HCT116 (cell line): ENCODE measurements around the gene SPRED1. TPM values are rescaled to one million over a fixed set of nuclear protein-coding genes. Genes with fewer than 3 reads are reported as not detected.

Experiments
- ATAC-seq: fragments of 200-7000 bp; cut with Tn5 transposase; 2 replicates; pipeline ENCODE4 v1.9.1; 2020; ENCODE audit warnings: mild to moderate bottlenecking, moderate library complexity
- BruUV-seq: library from RNA; stranded (reverse); fragments of 400-500 nt; replicated peaks from 2 replicates; lab custom pipeline; 2021; lab: Mats Ljungman, UMichigan
- CTCF ChIA-PET: fragments of 300-600 bp; sonication (Branson Sonifier 250); formaldehyde crosslinking; loops from one replicate; lab custom pipeline; 2021; ENCODE audit warnings: antibody characterized with exemption; lab: Charles Lee
- POLR2A ChIA-PET: fragments of 300-600, 350-600 bp; sonication (Branson Sonifier 250); formaldehyde crosslinking; loops from one replicate; lab custom pipeline; 2021; ENCODE audit warnings: antibody characterized with exemption; lab: Charles Lee
- RAD21 ChIA-PET, 2 experiments: fragments of 300-600 bp; sonication (Branson Sonifier 250); formaldehyde crosslinking; loops; one replicate each; lab custom pipeline; 2023; ENCODE audit warnings: low total read pairs in 2 of 2; ENCODE audit not compliant: uncharacterized antibody in 2 of 2, unreplicated experiment in 2 of 2, low non-redundant PET in 1 of 2; lab: Charles Lee
- DNase-seq: peaks from one replicate; pipeline ENCODE4 v3.0.0-alpha.2; 2010; ENCODE audit warnings: low read depth, low spot score
- H2AFZ ChIP-seq: fragments of 200-600 bp; shearing (Covaris generic), sonication (generic); 2 replicates; pipeline ENCODE4 v1.6.1; 2017; ENCODE audit warnings: low read depth, mixed run types, mixed read lengths, antibody characterized with exemption, low read length; ENCODE audit not compliant: poor library complexity, severe bottlenecking
- H3K27ac ChIP-seq: 2 replicates; pipeline ENCODE4 v1.5.1; 2012; ENCODE audit warnings: low read depth, low read length
- H3K27me3 ChIP-seq: fragments of 200-600 bp; sonication (generic); 2 replicates; pipeline ENCODE4 v1.6.1; 2016; ENCODE audit warnings: mixed run types, low read length, mixed read lengths; ENCODE audit not compliant: insufficient read depth
- H3K36me3 ChIP-seq, 2 experiments: fragments of 200-500 bp in 1 of 2; fragments of 200-600 bp in 1 of 2; sonication (Bioruptor generic) in 1 of 2; sonication (generic) in 1 of 2; 2 replicates each; pipeline versions ENCODE4 v1.5.1 to v1.6.1; 2014 to 2016; ENCODE audit warnings: low read length in 2 of 2, inconsistent platforms in 1 of 2, mixed read lengths in 1 of 2, mixed run types in 1 of 2; ENCODE audit not compliant: insufficient read depth in 2 of 2, control insufficient read depth in 1 of 2
- H3K4me1 ChIP-seq, 2 experiments: fragments of 200-600 bp in 1 of 2; sonication (generic) in 1 of 2; 2 replicates each; pipeline versions ENCODE4 v1.5.1 to v1.6.1; 2012 to 2017; ENCODE audit warnings: low read length in 2 of 2, inconsistent platforms in 1 of 2, mild to moderate bottlenecking in 1 of 2, mixed read lengths in 1 of 2, mixed run types in 1 of 2, moderate library complexity in 1 of 2; ENCODE audit not compliant: insufficient read depth in 2 of 2, control insufficient read depth in 1 of 2
- H3K4me2 ChIP-seq: fragments of 200-600 bp; sonication (generic); 2 replicates; pipeline ENCODE4 v1.6.1; 2017; ENCODE audit warnings: mixed run types, low read length, mixed read lengths
- H3K4me3 ChIP-seq, 2 experiments: fragments of 200-600 bp in 1 of 2; sonication (generic) in 1 of 2; replicated peaks in 1 of 2; 2 replicates each; pipeline ENCODE4 v1.5.1; 2011 to 2016; ENCODE audit warnings: low read length in 2 of 2, control low read depth in 1 of 2, low read depth in 1 of 2, mild to moderate bottlenecking in 1 of 2, mixed read lengths in 1 of 2, mixed run types in 1 of 2
- H3K79me2 ChIP-seq: fragments of 200-600 bp; sonication (generic); 2 replicates; pipeline ENCODE4 v1.6.1; 2017; ENCODE audit warnings: mild to moderate bottlenecking, mixed run types, low read length, moderate library complexity, mixed read lengths; ENCODE audit not compliant: insufficient read depth
- H3K9ac ChIP-seq: fragments of 200-600 bp; sonication (generic); 2 replicates; pipeline ENCODE4 v1.6.1; 2016; ENCODE audit warnings: low read length, mixed read lengths
- H3K9me2 ChIP-seq: fragments of 200-600 bp; sonication (generic), shearing (Covaris generic); 2 replicates; pipeline ENCODE4 v1.6.1; 2017; ENCODE audit warnings: mixed run types, mild to moderate bottlenecking, moderate library complexity; ENCODE audit not compliant: insufficient read depth
- H3K9me3 ChIP-seq, 2 experiments: fragments of 200-500 bp in 1 of 2; fragments of 200-600 bp in 1 of 2; sonication (Bioruptor generic) in 1 of 2; sonication (generic) in 1 of 2; 2 replicates each; pipeline ENCODE4 v1.6.1; 2014 to 2017; ENCODE audit warnings: low read length in 2 of 2, mixed read lengths in 2 of 2, inconsistent platforms in 1 of 2, low read depth in 1 of 2, mild to moderate bottlenecking in 1 of 2, mixed run types in 1 of 2, moderate library complexity in 1 of 2; ENCODE audit not compliant: control insufficient read depth in 1 of 2, insufficient read depth in 1 of 2
- H4K20me1 ChIP-seq: fragments of 200-600 bp; sonication (generic), shearing (Covaris generic); 2 replicates; pipeline ENCODE4 v1.6.1; 2017; ENCODE audit warnings: mixed run types, mild to moderate bottlenecking, moderate library complexity; ENCODE audit not compliant: insufficient read depth
- ATF3 ChIP-seq: IDR thresholded peaks from 2 replicates; pipeline ENCODE4 v1.6.1; 2012
- CEBPB ChIP-seq: IDR thresholded peaks from 2 replicates; pipeline ENCODE4 v1.6.1; 2012; ENCODE audit warnings: low read depth
- ELF1 ChIP-seq: IDR thresholded peaks from 2 replicates; pipeline ENCODE4 v1.6.1; 2012; ENCODE audit warnings: low read depth, borderline replicate concordance
- EZH2 ChIP-seq: fragments of 200-600 bp; sonication (generic); IDR thresholded peaks from 2 replicates; pipeline ENCODE4 v1.6.1; 2017; ENCODE audit warnings: antibody characterized with exemption, mixed run types
- FOSL1 ChIP-seq: IDR thresholded peaks from 2 replicates; pipeline ENCODE4 v1.6.1; 2012; ENCODE audit warnings: low read depth
- JUND ChIP-seq: IDR thresholded peaks from 2 replicates; pipeline ENCODE4 v1.6.1; 2012
- POLR2AphosphoS5 ChIP-seq: IDR thresholded peaks from 2 replicates; pipeline ENCODE4 v1.6.1; 2011; ENCODE audit warnings: mild to moderate bottlenecking, low read depth, low read length, moderate library complexity
- REST ChIP-seq: IDR thresholded peaks from 2 replicates; pipeline ENCODE4 v1.6.1; 2012; ENCODE audit warnings: low read depth
- SP1 ChIP-seq: IDR thresholded peaks from 2 replicates; pipeline ENCODE4 v1.6.1; 2012; ENCODE audit warnings: low read depth
- SRF ChIP-seq: IDR thresholded peaks from 2 replicates; pipeline ENCODE4 v1.6.1; 2012; ENCODE audit warnings: low read depth
- TCF7L2 ChIP-seq: IDR thresholded peaks from 2 replicates; pipeline ENCODE4 v1.7.0; 2011; ENCODE audit warnings: borderline replicate concordance, inconsistent platforms; ENCODE audit not compliant: insufficient read depth, insufficient read length; ENCODE audit errors: extremely low read depth
- YY1 ChIP-seq: IDR thresholded peaks from 2 replicates; pipeline ENCODE4 v1.6.1; 2011; ENCODE audit warnings: low read length, low read depth, moderate library complexity, mild to moderate bottlenecking; ENCODE audit not compliant: insufficient replicate concordance; ENCODE audit errors: extremely low read depth
- ZNF274 ChIP-seq: fragments of 200-500 bp; sonication (Bioruptor generic); IDR thresholded peaks from 2 replicates; pipeline ENCODE4 v1.6.1; 2014; ENCODE audit warnings: mild to moderate bottlenecking, low read depth, low read length, inconsistent platforms
- intact Hi-C: fragments of 100-400 bp; cut with micrococcal nuclease; formaldehyde crosslinking; loops from 2 replicates; pipeline ENCODE4 v1.10.0; 2022
- total RNA-seq: library from RNA; stranded (reverse); gene quantifications from one replicate; pipeline ENCODE4 v1.2.1, GENCODE V29; 2021; ENCODE audit not compliant: unreplicated experiment

The SPRED1 gene
- total RNA-seq, 1 experiment from 2014 or later, result 24.7 TPM

- intact Hi-C loops, result no loop called here
- RAD21 ChIA-PET, result no interaction called here
- Histone ChIP-seq H3K9me2 (no peaks in the 10 kb centered on the region), H4K20me1 (no peaks in the 10 kb centered on the region; the same call in 1 of the 2 replicates), H3K27ac (no peak overlapping the region), H3K36me3 (peaks cover 10 to 20% of the 10 kb centered on the region in 2 experiments; a peak in 2 of 4 replicates), H2AFZ (no peak overlapping the region), H3K4me2 (no peak overlapping the region), H3K4me3 (no peak overlapping the region)
- BruUV-seq, result no TSS peak
- no peak for DNase-seq
- CTCF ChIA-PET, result interaction anchor here (1.7 kb wide), 1 partner anchor 353 kb away, joined by 5 read pairs; no protein-coding TSS in a partner anchor
- ATAC-seq, result no peak
- TF ChIP-seq TCF7L2 (no peak), EZH2 (no peak), ZNF274 (no peak), SRF (no peak), JUND (no peak), POLR2AphosphoS5 (no peak), ELF1 (no peak), CEBPB (no peak), SP1 (no peak), REST (no peak), FOSL1 (no peak), ATF3 (no peak), YY1 (no peak)
- TF ChIP-seq, all 23 proteins: peak for 0
- H3K4me1 ChIP-seq, result no peaks in the 10 kb centered on the region
- no peaks in the 10 kb centered on the region; the same call in 1 of the 2 replicates for H3K79me2 ChIP-seq
- POLR2A ChIA-PET, result no interaction called here
- H3K9me3 ChIP-seq, result no peaks in the 10 kb centered on the region
- no peaks in the 10 kb centered on the region for H3K27me3 ChIP-seq
- H3K9ac ChIP-seq, result no peak overlapping the region
Observed at GRCh38 chr15:38349251-38349650, 96.6 kb downstream of the SPRED1 start.
